SK-MEL-5 (cell line): ENCODE data around the gene C11orf68. TPM values are rescaled to one million over a fixed set of nuclear protein-coding genes. Genes with fewer than 3 reads are reported as not detected.

Source experiments
- DNase-seq: peaks from one replicate; pipeline ENCODE4 v3.0.0-alpha.2; 2016; ENCODE audit warnings: low read depth, low spot score
- in situ Hi-C: cut with HindIII; loops from 2 replicates; pipeline ENCODE4 v1.10.0; 2016; ENCODE audit warnings: low sequenced_read_pairs, high pct_unique_total_duplicates, low pct_unique_long_range_greater_than_20kb
- total RNA-seq: library from RNA; depleted of rRNA; stranded (reverse); fragments of >200 nt; shearing (Covaris generic); gene quantifications from 2 replicates; pipeline ENCODE4 v1.2.3, GENCODE V29; 2014

The C11orf68 gene
- total RNA-seq, 1 experiment from 2014 or later, result 7.8 TPM

DNA sequence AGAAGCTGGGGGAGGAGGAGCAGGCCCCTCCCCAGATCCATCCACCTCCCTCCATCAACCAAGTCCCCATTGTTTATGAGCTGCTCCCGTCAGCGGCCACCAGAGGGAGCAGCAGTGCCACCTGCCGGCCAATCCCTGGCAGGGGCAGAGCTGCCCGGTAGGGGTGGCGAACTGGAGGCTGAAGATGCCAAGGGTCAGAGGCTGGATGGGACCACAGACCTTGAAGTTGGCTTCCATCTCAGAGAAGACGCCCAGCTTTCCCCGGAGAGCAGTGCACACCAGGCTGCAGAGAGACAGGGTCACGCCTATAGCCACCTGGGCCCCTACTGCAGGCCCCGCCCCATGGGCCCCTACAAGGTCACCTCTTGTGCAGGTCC is 34.2 kb downstream of the C11orf68 start:
- peak; percentile 74 for DNase-seq
- in situ Hi-C loops, result no loop called here

GRCh38 chr11:65883786-65884715 is 34.8 kb downstream of the C11orf68 start:
- in situ Hi-C loops, result no loop called here
- no peak for DNase-seq

- in situ Hi-C loops, result no loop called here
- no peak for DNase-seq
Observed at GRCh38 chr11:65883058-65883761, 35.7 kb downstream of the C11orf68 start.

- in situ Hi-C loops, result no loop called here
- DNase-seq, result no peak
Observed at GRCh38 chr11:65882120-65883057, 36.5 kb downstream of the C11orf68 start.

DNA sequence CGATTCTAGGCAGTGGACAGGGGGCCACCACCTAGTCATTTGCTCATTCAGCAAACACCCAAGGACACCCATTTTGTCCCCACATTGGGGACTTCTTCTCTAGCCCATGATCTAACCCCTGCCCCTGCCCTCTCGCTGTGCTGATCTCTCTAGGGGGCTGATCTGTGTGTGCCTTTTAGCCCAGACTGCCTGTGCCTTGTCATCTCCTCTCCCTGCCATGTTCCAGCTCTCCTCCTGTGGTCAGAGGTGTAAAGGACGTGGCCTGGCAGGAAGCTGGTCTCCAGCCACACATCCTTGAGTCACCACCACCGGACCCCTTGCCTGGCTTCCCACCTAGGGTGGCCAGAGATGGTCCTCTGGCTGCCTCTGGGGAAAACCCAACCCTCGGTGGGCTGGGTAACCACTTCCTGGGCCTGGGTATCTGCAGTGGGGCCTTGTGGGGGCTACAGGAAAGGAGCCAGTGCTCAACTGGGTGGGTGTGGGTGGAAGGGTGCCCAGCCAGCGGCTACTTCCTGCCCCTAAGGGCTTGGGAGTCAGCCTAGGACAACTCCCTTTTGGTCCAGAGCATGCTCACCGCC is 37.9 kb downstream of the C11orf68 start:
- in situ Hi-C loops, result no loop called here
- no peak for DNase-seq

- no peak for DNase-seq
- in situ Hi-C loops, result no loop called here
Observed at GRCh38 chr11:65880027-65880426, 38.8 kb downstream of the C11orf68 start.

DNA sequence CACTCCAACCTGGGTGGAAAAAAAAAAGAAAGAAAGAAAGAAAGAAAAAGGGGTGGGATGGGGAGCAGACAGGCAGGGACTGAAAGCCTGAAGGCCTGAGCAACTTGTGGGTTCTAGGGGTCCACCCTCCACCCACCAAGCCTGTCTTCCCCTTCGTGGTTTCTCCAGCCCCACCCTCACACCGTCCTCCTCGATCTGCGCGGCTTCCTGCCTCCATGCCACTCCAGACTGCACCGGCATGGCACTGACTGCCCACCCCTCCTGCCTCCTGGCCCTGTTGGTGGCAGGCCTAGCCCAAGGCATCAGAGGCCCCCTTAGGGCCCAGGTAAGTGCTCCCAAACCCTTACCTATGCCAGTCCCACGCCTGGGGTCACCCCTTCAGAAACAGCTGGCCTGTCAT is 39.2 kb downstream of the C11orf68 start, which contains the start of gene CTSW:
Gene CTSW, plus strand, starts transcription at position 221 of the 400 bp plus-strand sequence. Its CDS starts 18 bp downstream, at position 239.
- in situ Hi-C loops, result no loop called here
- no peak for DNase-seq

GRCh38 chr11:65873318-65874156 is 45.3 kb downstream of the C11orf68 start:
- DNase-seq, result peak; percentile 83
- in situ Hi-C loops, result no loop called here

GRCh38 chr11:65872586-65873317 is 46.1 kb downstream of the C11orf68 start, which contains the start of gene EFEMP2:
Gene EFEMP2, minus strand, starts transcription at chr11:65872800. Its CDS starts 446 bp downstream, at chr11:65872354.
- DNase-seq, result no peak
- in situ Hi-C loops, result no loop called here

- no peak for DNase-seq
- in situ Hi-C loops, result no loop called here
Observed at GRCh38 chr11:65871811-65872548, 46.9 kb downstream of the C11orf68 start.

DNA sequence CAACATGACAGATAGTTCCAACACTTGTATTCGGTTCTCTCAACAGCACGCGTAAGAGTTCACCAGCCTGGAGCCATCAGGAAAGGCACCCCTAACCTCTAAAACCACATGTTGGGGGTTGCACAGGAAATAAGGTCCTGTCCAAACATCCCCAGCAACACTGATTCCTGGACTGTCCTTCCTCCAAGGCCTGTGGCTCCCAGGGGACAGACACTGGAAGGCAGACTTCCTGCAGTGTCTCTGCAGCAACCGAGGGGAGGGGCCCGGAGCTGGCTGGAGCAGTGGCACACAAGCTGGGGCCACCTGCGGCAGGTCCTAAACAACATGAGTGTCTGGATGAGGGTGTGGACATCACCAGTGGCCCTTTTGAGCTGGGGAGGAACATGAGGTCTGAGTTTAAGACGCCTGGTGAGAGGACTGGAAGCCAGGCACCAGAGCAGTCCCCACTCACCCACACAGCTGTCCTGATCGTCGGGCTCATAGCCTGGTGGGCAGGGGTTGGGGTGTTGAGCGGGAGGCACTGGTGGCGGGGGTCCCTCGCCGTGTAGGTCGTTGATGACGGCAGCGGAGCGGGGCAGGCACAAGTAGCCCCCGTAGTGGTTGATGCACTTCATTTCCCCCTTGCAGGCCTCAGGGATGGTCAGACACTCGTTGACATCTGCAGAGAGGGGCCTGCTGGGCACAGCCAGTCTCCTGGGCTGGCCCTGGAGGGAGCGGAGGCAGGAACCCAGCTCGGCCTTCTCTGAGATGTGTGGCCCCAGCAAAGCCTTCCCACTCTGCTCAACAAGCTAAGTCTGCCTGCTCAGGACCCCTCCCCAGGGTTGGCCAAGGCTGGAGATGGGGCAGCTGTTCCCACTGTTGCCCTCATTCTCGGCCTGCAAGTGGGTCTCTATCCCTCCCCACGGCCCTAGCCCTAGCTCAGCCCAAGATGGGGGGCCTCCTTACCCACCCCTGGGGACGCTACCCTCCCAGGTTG is 47.9 kb downstream of the C11orf68 start:
- no peak for DNase-seq
- in situ Hi-C loops, result no loop called here

DNA sequence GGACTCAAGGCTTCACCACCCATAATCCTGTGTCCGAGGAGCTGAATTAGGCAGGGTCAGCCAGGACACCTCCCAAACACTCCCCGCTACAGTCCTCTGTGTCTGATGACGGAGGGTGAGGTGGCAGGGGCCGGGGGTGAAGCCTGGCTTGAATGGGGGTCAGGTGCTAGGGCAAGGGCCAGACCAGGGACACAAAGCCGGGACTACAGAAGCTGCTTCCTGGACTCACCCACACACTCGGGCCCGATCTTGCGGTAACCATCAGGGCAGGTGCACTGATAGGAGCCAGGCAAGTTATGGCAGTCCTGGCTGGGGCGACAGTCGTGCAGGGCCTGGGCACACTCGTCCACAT is 48.6 kb downstream of the C11orf68 start:
- no peak for DNase-seq
- in situ Hi-C loops, result no loop called here

GRCh38 chr11:65869643-65870306 is 49.1 kb downstream of the C11orf68 start:
- DNase-seq, result no peak
- in situ Hi-C loops, result no loop called here

DNA sequence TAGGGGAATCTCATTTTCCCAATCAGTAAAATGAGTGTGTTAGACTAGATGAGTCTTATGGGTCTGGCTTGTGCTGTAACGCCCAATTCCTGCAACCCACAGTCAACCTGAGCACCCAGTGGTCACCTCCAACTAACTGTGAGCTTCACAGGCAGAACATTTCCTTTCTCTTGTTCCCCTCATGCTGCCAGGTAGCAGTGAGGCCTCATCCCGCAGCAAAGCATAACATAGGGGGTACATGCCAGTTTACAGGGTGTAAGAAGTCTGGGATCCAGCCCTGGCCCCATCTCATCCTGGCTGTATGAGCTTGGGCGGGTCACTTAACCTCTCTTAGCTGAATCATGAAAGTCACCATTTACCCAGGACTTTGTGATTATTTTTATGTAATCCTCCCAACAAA is 50.0 kb downstream of the C11orf68 start:
- no peak for DNase-seq
- in situ Hi-C loops, result no loop called here
